Endometrium (tissue), 2 donors: ENCODE measurements around the gene FBXO34.

Source experiments
- FAIRE-seq: peaks from 2 replicates; lab custom pipeline; 2012; peaks lifted over from hg19 to GRCh38; lab: Jason Lieb, UNC
- donor health status: control.
- donor health status: control.

The FBXO34 gene

DNA sequence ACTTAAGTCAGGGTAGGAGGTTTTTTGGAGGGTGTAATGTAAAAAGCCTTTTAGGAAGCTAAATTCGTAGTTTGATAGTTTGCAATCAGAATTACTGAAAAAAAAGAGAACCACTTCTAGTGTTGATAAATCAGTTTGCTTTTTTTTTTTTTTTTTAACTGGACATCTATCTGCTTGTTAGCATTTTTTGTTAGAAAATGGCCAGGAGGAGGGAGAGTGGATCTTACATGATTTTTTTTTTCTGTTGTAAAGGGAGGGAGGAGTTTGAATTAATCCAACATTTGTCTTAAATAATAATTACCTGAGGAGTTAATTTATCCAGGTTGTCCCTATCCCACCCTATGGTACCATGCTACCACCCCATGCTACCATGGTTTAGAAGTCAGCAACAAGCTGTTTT is 1.2 kb downstream of the FBXO34 start:
- no peak for FAIRE-seq

DNA sequence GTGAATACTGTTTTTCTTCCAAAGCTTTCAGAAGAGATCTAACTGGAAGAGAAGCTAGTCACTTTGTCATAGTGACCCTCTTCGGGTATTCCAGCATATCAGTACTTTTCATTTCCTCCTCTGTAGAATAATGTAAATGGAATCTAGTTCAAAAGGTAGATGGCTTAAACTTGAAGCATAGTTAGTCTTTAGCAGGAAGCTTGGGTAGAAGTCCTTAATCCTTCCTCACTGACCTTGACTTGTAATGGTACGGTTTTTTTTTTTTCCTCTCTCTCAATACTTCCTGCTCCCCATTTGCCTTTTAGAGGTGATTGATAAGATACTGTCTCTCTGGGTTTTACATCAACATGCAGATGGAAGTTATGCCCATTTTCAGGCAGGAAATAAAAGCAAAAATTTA is 1.7 kb downstream of the FBXO34 start:
- no peak for FAIRE-seq

DNA sequence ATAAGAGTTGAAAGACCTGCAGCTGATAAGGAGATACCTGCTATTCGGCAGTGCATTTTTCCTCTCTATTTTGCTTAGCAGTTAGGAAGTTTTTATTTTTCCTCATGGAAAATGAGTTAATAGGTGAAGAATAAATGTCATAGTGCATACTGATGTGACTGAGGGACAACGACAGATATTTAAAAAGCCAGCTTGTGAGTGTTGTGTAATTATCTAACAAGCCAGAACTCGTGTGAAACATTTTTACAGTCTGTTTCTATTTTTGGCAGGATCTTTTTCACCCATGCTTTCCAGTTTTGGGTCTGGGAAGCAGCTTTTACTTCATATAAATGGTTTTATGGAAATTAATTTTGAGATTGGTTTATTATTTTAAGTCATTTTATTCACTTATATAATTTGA is 2.9 kb downstream of the FBXO34 start:
- no peak for FAIRE-seq

DNA sequence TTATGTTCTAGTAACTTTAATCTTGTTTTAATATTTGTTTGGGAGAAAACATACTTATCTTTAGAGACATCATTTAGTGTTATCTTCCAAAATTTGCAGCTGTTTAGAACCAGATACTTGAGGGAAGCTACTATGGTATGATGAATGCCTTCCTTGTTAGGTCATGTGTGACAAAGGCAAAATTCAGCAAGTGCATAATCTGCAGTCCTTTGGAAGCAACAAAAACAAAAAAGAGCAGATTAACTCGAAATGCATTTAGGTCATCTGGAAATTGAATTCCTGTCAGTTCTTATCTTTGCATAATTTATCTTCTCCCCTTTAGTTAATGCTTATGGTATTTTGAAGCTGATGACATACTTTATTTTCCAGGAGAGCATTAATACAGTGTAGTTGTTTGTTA is 3.5 kb downstream of the FBXO34 start:
- FAIRE-seq, result no peak

- no peak for FAIRE-seq
These were observed 5.5 kb downstream of the FBXO34 start for GRCh38 chr14:55276736-55277135.

DNA sequence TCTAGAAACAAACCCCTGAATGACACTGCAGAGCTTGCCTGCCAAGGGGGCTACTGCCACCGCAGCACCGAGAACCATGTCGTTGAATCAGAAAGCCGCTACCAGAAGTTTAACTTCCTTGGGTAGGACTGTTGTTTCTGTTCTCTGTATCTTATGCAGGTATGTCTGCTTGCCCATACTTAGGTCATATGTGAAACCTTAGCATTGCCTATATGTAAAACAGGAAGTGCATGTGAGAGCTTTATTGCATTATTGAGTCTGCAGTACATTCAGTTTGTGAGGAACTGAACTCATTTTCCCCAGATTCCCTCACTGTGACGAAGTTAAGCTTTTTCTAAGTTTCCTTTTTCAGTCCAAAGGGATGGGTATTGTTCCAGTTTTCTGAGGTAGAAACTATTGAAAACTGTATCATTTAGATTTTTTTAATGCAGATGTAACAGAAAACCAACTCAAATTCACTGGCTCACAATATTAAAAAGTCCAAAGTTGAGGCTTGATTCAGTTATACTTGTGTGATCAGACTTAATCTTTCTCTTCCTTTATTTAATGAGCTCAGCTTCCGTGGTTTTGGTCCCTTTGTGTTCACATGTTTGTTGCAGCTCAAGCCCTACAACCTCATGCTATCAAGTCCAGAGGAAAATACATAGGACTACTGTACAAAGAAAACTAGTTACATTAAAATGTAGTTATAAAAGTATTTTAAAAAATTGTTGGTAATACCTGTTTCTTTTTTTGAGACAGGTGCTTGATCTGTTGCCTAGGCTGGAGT is 6.9 kb downstream of the FBXO34 start:
- FAIRE-seq, result no peak

- no peak for FAIRE-seq
These were observed 8.2 kb downstream of the FBXO34 start for GRCh38 chr14:55279384-55279783.

DNA sequence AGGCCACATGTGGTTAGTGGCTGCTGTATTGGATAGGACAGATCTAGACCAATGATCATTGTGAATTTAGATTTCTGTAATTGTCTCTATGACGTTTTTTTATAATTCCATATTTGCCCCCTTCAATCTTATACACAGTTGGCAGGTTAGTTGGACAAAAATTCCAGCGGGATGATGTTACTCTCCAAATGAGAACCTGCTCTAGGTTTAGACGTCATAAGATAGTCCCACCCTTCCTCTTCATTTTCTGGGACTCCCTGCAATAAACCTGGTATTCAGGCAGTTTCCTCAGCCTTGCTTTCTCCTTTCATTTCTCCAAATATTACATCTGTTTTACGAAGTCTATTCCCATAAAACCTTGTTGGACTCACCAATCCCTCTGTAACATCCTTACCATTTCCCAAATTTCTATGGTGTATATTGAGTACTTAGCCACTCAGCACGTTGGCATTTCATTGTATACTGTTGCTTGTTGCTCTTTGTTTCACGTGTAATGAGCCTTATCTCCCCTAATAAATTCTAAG is 10.2 kb downstream of the FBXO34 start:
- FAIRE-seq, result no peak

DNA sequence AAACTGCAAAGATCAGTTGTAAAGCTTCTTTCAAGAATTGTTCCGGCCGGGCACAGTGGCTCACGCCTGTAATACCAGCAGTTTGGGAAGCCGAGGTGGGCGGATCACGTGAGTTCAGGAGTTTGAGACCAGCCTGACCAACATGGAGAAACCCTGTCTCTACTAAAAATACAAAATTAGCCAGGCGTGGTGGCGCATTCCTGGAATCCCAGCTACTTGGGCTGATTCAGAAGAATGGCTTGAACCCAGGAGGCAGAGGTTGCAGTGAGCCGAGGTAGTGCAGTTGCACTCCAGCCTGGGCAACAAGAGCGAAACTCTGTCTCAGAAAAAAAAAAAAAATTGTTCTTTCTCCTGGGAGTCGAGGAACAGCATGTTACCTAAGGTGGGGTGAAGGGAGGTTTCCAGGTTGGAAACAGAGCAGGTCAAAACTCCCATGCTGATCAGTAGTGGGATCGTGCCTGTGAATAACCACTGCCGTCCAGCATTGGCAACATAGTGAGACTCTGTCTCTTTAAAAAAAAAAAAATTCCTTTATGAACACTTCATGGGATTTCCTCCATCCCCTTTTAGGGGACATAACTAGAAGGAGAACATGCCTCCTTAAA is 13.9 kb downstream of the FBXO34 start:
- no peak for FAIRE-seq

DNA sequence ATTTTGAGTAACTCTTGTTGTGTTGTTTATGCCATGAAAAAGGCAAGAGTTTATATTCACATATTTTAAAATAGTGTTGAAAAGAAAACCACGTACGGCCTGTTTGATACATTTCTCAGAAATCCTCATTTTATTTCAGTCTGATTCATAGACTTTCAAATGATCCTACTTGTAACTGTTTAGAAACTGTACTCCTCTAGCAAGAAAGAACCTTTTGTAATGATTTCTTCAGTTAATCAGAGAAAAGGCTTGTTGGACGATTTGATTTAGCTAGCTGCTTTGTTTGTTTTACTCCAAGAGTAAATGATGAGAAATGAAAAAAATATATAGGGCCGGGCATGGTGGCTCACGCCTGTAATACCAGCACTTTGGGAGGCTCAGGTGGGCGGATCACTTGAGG is 17.2 kb downstream of the FBXO34 start:
- no peak for FAIRE-seq

GRCh38 chr14:55291480-55292081 is 20.4 kb downstream of the FBXO34 start:
- no peak for FAIRE-seq

- FAIRE-seq, result no peak
These were observed 23.4 kb downstream of the FBXO34 start for GRCh38 chr14:55294603-55295002.

DNA sequence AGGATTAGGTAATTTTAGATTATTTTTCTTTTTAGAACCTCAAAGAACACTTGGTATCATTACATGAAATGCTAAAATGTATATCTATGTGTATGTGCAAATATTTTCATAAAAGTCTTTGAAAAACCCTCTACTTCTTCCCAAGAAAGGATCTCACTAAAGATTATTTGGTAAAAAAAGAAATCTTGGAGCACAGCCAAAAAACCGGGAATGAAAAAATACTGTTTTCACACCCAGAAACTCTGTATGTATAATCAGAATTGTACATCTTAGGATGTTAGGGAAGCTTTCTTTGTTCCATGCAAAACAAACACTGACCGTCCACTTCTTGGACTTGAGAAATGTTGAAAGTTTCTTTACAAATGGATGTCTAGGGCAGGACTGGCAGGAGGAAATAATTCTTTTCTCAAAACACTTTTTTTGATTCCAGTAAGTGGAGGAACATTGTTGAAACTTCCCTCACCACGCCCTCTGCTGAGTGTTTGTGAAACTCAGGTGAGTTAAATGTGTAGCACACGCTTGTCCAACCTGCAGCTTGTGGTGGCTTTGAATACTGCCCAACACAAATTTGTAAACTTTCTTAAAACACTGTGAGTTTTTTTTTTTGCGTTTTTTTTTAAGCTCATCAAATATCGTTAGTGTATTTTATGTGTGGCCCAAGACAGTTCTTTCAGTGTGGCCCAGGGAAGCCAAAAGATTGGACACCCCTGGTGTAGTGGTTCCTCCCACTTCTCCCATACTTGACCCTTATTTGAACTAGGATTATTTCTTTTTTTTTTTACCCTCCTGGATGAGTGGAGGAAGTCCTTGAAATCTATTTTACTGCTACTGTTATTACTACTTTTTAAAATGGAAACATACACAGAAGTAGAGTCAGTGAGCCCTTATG is 26.6 kb downstream of the FBXO34 start:
- FAIRE-seq, result no peak

GRCh38 chr14:55298500-55298822 is 27.2 kb downstream of the FBXO34 start:
- no peak for FAIRE-seq

- FAIRE-seq, result no peak
These were observed 30.4 kb downstream of the FBXO34 start for GRCh38 chr14:55301437-55302121.

DNA sequence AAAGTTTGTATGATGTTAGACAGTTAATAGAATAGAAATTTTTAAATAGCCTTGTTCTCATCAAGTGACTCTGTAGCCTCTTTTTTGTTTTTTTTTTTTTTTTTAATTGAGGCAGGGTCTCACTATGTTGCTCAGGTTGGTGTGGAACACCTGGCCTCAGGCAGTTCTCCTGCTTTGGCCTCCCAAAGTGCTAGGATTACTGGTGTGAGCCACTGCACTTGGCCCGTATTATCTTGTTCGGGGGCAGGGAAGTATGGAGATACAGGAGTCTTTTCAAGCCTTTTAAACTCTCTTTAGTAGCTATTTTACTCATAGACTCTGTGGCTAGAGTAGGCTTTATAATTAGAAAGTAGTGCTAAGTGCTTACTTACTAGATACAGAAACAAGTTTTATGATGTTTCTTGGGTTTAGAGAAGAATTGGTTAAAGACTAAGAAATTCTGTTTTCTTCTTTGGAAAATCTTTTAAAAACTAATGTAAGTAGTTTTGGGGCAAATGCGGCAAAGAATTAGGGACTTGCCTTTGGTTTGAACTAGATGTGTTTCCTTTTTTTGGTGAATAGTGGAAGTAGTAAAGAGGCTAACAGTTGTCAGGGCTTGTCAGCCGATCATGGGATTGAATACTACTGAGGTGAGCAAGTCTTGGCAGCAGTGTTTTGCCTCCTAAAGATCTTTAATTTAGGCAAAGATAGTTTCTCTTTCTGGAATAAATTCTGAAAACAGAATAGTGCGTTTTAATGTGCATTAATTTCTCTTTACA is 31.3 kb downstream of the FBXO34 start:
- FAIRE-seq, result no peak

GRCh38 chr14:55303125-55303499 is 31.9 kb downstream of the FBXO34 start:
- FAIRE-seq, result no peak

DNA sequence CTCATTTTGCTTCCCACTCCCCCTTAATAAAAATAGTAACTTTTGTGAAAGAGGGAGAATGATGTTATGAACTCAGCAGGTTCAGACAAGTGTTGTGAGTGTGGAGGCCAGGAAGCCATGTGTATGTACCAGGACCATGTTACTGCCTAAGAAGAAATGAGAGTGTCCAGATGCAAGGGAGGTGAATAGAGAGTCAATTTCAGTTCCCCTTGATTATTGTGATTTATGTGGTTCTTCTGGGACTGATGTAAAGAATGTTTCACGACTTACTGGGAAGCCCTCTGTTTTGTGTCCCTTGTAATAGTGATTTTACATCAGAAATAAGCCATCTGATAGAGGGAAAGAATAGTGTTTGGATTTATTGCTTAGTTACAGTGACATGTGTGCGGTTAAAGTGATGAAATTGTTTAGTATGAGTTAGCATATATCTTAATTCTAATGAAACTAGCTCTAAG is 32.5 kb downstream of the FBXO34 start:
- no peak for FAIRE-seq

DNA sequence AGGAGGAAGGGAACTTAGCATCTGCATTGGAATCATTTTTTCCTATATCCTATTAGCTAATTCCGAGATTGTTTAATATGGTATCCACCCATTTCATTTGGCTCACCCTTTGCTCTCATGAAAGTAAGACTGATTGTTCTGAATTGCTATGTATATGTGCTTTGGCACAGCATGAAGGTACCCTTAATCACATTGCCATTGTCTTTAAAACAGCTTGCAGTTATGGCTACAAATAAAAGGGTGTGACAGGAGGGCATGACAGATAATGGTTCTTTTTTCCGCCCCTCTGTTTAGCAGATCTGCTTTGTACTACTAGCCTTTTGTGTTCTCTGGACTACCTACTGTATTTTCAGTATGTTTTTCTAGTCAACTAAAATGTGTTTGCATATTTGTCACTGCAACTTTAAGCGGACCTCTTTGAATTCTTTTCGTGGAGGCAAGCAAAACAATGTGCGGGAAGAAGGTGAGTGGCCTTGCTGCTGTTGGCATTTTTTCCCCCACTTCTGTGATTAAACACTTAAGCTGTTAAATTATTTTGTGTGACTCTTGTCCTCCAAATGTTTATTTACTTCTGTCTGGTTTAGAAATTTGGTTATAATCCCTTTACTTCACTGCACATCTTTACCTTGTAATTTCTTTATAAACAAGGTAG is 35.8 kb downstream of the FBXO34 start:
- FAIRE-seq, result no peak

GRCh38 chr14:55309154-55309553 is 37.9 kb downstream of the FBXO34 start:
- FAIRE-seq, result no peak
